Loucy (cell line): Measurements from ENCODE around the gene ARHGAP24.

Experiments
- CTCF ChIP-seq: fragments of 200-600 bp; sonication (generic); conservative IDR thresholded peaks from 2 replicates; pipeline ENCODE4 v1.5.1; 2014; ENCODE audit warnings: mild to moderate bottlenecking, antibody characterized with exemption, low read length
- EZH2phosphoT487 ChIP-seq: fragments of 200-600 bp; IDR thresholded peaks from 2 replicates; pipeline ENCODE4 v1.6.1; 2018; ENCODE audit warnings: antibody characterized with exemption, mild to moderate bottlenecking, moderate library complexity, borderline replicate concordance

DNA sequence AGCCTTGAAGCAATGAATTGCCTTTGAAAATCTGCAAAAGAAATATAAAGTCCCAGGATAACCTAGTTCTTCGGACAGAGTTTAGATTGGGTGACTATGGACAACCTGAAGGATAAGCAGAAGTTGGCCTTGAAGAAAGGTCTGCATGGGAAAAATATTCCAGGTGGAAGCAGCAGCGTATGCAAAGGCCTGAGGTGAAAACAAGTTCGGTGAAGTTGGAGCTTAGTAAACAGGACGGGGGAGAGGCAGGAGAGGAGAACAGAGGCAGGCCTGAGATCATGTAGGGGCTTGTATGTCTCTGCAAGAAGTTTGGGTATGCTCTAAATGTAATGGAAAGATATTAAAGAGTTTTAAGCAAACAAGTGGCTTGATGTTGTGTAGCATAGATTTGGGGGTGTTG, 176.0 kb downstream of the ARHGAP24 start:
- TF ChIP-seq CTCF (no peak), EZH2phosphoT487 (no peak)
